ENCODE results near the gene MIDN. TPM values are rescaled to one million over a fixed set of nuclear protein-coding genes. Genes with fewer than 3 reads are reported as not detected.
A peak's percentile ranks its signal among the peaks of the same experiment; 100 is the strongest.

MIDN gene
- total RNA-seq, 1 donor from 2014 or later: 22.1 TPM

GRCh38 chr19:1233115-1233667, 15.2 kb upstream of the MIDN start:
- no peak for DNase-seq

GRCh38 chr19:1234051-1234954, 14.1 kb upstream of the MIDN start:
- no peak for DNase-seq

GRCh38 chr19:1234955-1235380, 13.4 kb upstream of the MIDN start:
- no peak for DNase-seq

GRCh38 chr19:1235625-1236538, 12.5 kb upstream of the MIDN start:
- DNase-seq: no peak

GRCh38 chr19:1236576-1236975, 11.8 kb upstream of the MIDN start:
- no peak for DNase-seq

- peak; percentile 45 for DNase-seq
Measured at GRCh38 chr19:1237027-1237659, 11.2 kb upstream of the MIDN start.

- DNase-seq: peak; percentile 44
Measured at GRCh38 chr19:1237754-1238368, 10.5 kb upstream of the MIDN start, which contains the start of gene CBARP. TSS of gene CBARP (minus strand) at chr19:1238005. CDS start at chr19:1236100, 1,905 bp downstream.

GRCh38 chr19:1238369-1239303, 9.7 kb upstream of the MIDN start:
- DNase-seq: no peak

- DNase-seq: no peak
Measured at GRCh38 chr19:1239420-1239795, 9.0 kb upstream of the MIDN start.

GRCh38 chr19:1239796-1240737, 8.3 kb upstream of the MIDN start:
- DNase-seq: peak; percentile 96

GRCh38 chr19:1240925-1241324, 7.5 kb upstream of the MIDN start:
- no peak for DNase-seq

GRCh38 chr19:1241417-1242095, 6.8 kb upstream of the MIDN start, which contains the start of gene ATP5F1D:
TSS of gene ATP5F1D (plus strand) at chr19:1241751. CDS start at chr19:1241851, 100 bp downstream.
- DNase-seq: peak; percentile 96

GRCh38 chr19:1243768-1244692, 4.4 kb upstream of the MIDN start:
- peak; percentile 88 for DNase-seq

- DNase-seq: no peak
Measured at GRCh38 chr19:1244693-1245451, 3.5 kb upstream of the MIDN start.

- DNase-seq: no peak
Measured at GRCh38 chr19:1245494-1246264, 2.7 kb upstream of the MIDN start.
